Kidney (tissue), 14 donors: Measurements from ENCODE around the gene CCDC15. TPM values are rescaled to one million over a fixed set of nuclear protein-coding genes. Genes with fewer than 3 reads are reported as not detected.

Experiments used
- DNase-seq, 5 donors: peaks; one replicate each; pipeline ENCODE4 v3.0.0-alpha.2; 2013 to 2020
- FAIRE-seq: peaks from 2 replicates; lab custom pipeline; 2012; peaks lifted over from hg19 to GRCh38; lab: Jason Lieb, UNC
- H3K27ac ChIP-seq, 2 donors: one replicate each; pipeline ENCODE4 v1.7.0; 2013; ENCODE audit warnings: low read depth in 2 of 2, low read length in 2 of 2, inconsistent platforms in 1 of 2
- H3K27me3 ChIP-seq: one replicate; pipeline ENCODE4 v1.7.1; 2013; ENCODE audit warnings: low read length, inconsistent platforms; ENCODE audit not compliant: control insufficient read depth, insufficient read depth
- H3K36me3 ChIP-seq, 3 donors: one replicate each; pipeline versions ENCODE4 v1.7.0 to v1.7.1; 2013; ENCODE audit warnings: low read length in 3 of 3, control low read depth in 1 of 3, inconsistent platforms in 1 of 3; ENCODE audit not compliant: insufficient read depth in 3 of 3, control insufficient read depth in 2 of 3
- H3K4me1 ChIP-seq, 3 donors: one replicate each; pipeline versions ENCODE4 v1.7.0 to v1.7.1; 2013; ENCODE audit warnings: low read length in 3 of 3, inconsistent platforms in 1 of 3, low read depth in 1 of 3; ENCODE audit not compliant: control insufficient read depth in 2 of 3, insufficient read depth in 2 of 3
- H3K4me3 ChIP-seq, 3 donors: one replicate each; pipeline versions ENCODE4 v1.7.0 to v1.8.1; 2013; ENCODE audit warnings: low read length in 3 of 3, control low read depth in 1 of 3, inconsistent platforms in 1 of 3
- H3K9ac ChIP-seq, 3 donors: one replicate each; pipeline versions ENCODE4 v1.7.0 to v1.7.1; 2013; ENCODE audit warnings: low read length in 3 of 3, control low read depth in 1 of 3, inconsistent platforms in 1 of 3
- H3K9me3 ChIP-seq, 3 donors: one replicate each; pipeline versions ENCODE4 v1.7.0 to v1.7.1; 2013; ENCODE audit warnings: low read length in 3 of 3, control low read depth in 1 of 3, inconsistent platforms in 1 of 3; ENCODE audit not compliant: control insufficient read depth in 2 of 3, insufficient read depth in 1 of 3
- intact Hi-C: fragments of 100-400 bp; cut with DNase I; formaldehyde crosslinking; loops from one replicate; pipeline ENCODE4 v1.11.1; 2022
- polyA plus RNA-seq: library from polyadenylated mRNA; stranded (reverse); fragments of 350-450 nt; fragmentation: Illumina TruSeq; extraction: RNeasy Lipid Tissue Mini Kit (QIAGEN cat#74804); gene quantifications from one replicate; pipeline ENCODE4 v1.2.3, GENCODE V29; 2014; ENCODE audit warnings: low read depth, low replicate concordance; ENCODE audit not compliant: insufficient read depth
- total RNA-seq: library from RNA; stranded (reverse); fragmentation: NEBNext Ultra II Directional; extraction: Animal tissue kit (Norgen Biotek cat#: 25700); gene quantifications from one replicate; pipeline ENCODE4 v1.2.1, GENCODE V29; 2021
- TF ChIP-seq, protein P1 (sequence below): IDR thresholded peaks from 3 replicates; pipeline ENCODE4 v1.5.1; 2012; ENCODE audit warnings: mild to moderate bottlenecking, moderate library complexity, borderline replicate concordance; ENCODE audit not compliant: insufficient read depth; ENCODE audit errors: extremely low read depth
- donor health status: control.
- donor health status: control.
- donor health status: control.
- donor health status: control.
- donor health status: control.
- donor health status: DM: yes; HTN: yes; CAD: no.
- donor health status: Normal renal cell carcinoma (clear cell type).

CCDC15 gene
- total and polyA plus RNA-seq, 2 donors from 2014 or later = 0.22 to 1.5 TPM

DNA sequence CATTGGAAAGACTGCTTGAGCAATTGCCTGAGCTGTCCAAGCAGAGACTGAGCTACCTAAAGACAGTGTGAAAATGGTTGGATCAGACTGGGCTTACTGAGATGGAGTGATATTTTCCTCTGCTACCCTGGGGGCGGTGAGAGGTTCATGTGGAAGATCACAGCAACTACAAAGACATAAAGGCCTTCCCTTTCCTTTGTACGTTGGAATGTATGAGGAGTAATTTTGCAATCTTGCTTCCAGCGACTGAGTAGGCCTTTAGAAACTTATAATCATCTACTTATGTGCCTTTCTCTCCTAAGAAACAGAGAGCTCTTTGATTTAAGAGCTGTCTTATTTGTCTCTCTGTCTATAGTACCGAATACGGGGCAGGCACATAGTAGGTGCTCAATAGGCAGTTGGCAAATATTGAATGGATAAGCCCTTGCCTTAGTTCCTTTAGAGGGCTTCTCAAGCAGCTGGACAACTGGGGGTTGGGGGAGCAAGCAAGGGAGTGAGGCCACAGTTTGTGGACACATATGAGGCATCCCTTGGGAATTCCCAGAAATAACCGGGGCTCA lies 15.7 kb upstream of the CCDC15 start:
- no peaks in the 10 kb centered on the region for H3K9me3 ChIP-seq
- no peaks in the 10 kb centered on the region for H3K4me1 ChIP-seq
- TF ChIP-seq, protein P1, sequence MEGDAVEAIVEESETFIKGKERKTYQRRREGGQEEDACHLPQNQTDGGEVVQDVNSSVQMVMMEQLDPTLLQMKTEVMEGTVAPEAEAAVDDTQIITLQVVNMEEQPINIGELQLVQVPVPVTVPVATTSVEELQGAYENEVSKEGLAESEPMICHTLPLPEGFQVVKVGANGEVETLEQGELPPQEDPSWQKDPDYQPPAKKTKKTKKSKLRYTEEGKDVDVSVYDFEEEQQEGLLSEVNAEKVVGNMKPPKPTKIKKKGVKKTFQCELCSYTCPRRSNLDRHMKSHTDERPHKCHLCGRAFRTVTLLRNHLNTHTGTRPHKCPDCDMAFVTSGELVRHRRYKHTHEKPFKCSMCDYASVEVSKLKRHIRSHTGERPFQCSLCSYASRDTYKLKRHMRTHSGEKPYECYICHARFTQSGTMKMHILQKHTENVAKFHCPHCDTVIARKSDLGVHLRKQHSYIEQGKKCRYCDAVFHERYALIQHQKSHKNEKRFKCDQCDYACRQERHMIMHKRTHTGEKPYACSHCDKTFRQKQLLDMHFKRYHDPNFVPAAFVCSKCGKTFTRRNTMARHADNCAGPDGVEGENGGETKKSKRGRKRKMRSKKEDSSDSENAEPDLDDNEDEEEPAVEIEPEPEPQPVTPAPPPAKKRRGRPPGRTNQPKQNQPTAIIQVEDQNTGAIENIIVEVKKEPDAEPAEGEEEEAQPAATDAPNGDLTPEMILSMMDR = no peak
- FAIRE-seq (no peak), DNase-seq (no peak)
- no peak overlapping the region for H3K4me3 ChIP-seq
- H3K27ac ChIP-seq = no peak overlapping the region
- no peak overlapping the region for H3K9ac ChIP-seq
- H3K27me3 ChIP-seq = no peaks in the 10 kb centered on the region
- intact Hi-C loops = no loop called here
- H3K36me3 ChIP-seq = no peaks in the 10 kb centered on the region

DNA sequence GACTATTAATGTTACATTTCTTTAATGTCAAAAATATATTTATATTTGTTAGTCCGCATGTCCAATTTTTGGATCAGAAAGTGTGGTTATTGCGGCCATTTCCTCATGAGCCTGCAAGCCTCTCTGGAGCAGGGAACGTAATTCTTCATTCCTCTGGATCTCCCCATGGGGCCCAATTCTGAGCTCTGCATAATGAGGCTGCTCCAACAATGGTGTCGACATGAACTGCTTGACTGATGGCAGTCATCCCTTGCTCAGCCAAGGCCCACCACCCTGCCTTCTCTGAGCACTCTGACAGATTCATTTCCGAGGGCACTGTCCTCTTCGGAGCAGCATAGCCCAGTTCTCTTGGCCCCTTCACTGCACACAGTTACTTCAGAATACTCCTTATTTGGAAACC lies 15.0 kb upstream of the CCDC15 start:
- H3K9ac ChIP-seq = no peak overlapping the region
- TF ChIP-seq, protein P1 = no peak
- intact Hi-C loops = no loop called here
- no peaks in the 10 kb centered on the region for H3K36me3 ChIP-seq
- H3K4me3 ChIP-seq = no peak overlapping the region
- FAIRE-seq (no peak), DNase-seq (no peak)
- H3K27ac ChIP-seq = no peak overlapping the region
- H3K9me3 ChIP-seq = no peaks in the 10 kb centered on the region
- no peaks in the 10 kb centered on the region for H3K4me1 ChIP-seq
- no peaks in the 10 kb centered on the region for H3K27me3 ChIP-seq

DNA sequence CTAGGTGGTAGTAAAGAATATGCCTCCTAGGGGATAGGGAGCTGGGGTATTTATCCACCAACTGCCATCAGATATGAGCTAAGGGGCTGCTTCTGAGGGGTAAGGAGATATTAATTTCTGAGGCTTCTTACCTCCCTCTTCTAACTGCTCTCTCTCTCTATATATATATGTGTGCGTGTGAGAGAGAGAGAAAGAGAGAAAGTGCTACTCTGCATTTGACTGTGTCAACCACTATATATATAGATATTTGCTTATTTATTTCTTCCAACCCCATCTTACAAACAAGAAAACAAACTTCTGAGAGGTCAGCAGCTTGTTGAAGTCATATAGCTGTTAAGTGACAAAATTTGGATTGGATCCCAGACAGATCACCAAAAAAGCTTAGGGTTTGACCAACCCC lies 12.3 kb upstream of the CCDC15 start:
- Histone ChIP-seq H3K9me3 (no peaks in the 10 kb centered on the region), H3K27me3 (no peaks in the 10 kb centered on the region), H3K4me1 (no peaks in the 10 kb centered on the region), H3K4me3 (no peak overlapping the region), H3K36me3 (no peaks in the 10 kb centered on the region), H3K27ac (no peak overlapping the region), H3K9ac (no peak overlapping the region)
- TF ChIP-seq, protein P1 = no peak
- intact Hi-C loops = no loop called here
- no peak for DNase-seq
- FAIRE-seq = no peak
